ENCODE data around the gene TMEM42. TPM values are rescaled to one million over a fixed set of nuclear protein-coding genes. Genes with fewer than 3 reads are reported as not detected.
"Not testable (repeated sequence)": the region's sequence is repeated elsewhere in the genome, so short reads cannot be mapped to it uniquely, and the experiment has no call there.

The TMEM42 gene
- total and polyA plus RNA-seq, 2 of the 13 experiments (the other 11 are each of a cell fraction or from before 2014, with no cell fraction given), result 5.5 to 24.5 TPM

DNA sequence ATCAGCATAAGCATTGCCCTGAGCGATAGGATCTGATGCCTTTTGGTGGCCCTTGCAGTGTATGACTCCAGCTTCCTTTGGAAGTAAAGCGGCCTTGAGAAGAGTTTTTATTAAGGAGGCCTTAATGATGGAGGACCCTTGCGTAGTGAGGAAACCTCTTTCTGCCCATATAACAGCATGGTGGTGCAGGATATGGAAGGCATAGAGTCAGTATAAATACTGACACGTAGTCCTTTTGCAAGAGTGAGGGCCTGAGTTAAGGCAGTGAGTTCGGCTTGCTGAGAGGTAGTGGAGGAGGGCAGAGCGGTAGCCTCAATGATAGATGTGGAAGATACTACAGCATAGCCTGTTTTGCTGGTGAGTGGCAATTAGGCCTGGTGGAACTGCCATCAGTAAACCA lies 5.0 kb upstream of the TMEM42 start:
- WGBS (ENCODE audit: low lambda C conversion rate), result 98% methylated on average over 6 of the region's 6 CpGs
- POLR2A ChIA-PET, FAIRE-seq: not testable (repeated sequence)

DNA sequence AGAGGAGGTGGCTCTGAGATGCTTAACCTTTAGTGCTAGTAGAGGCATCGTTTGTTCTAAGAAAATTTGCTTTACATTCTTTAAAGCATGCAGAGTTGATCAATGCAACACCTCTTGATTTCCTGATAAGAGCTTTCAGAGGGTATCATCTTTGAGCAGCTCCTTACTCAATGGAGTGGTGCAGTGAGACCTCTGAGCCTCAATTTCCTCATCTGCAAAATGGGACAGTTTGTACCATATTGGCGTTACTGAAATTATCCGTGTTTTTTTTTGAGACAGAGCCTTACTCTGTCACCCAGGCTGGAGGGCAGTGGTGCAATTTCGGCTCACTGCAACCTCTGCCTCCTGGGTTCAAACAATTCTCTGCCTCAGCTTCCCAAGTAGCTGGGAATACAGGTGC lies 1.6 kb upstream of the TMEM42 start:
- Histone ChIP-seq H3K36me3 (replicated peaks in 1 of 2; ENCODE audit: control insufficient read depth in 1 of 2, insufficient read depth in 2 of 2, low read length in 2 of 2) (no peaks in the 10 kb centered on the region), H3K9me3 (ENCODE audit: low read length) (no peaks in the 10 kb centered on the region), H3K4me3 (replicated peaks in 1 of 3; ENCODE audit: insufficient read depth in 1 of 3, low read depth in 2 of 3, low read length in 3 of 3) (no peak overlapping the region), H3K4me1 (ENCODE audit: insufficient read depth, low read length) (peaks cover 9% of the 10 kb centered on the region), H2AFZ (ENCODE audit: low read length) (no peak overlapping the region), H3K79me2 (ENCODE audit: insufficient read depth, low read length) (peaks cover 4% of the 10 kb centered on the region), H3K4me2 (ENCODE audit: low read depth, low read length) (no peak overlapping the region), H3K27me3 (ENCODE audit: control insufficient read depth in 1 of 2, insufficient read depth in 2 of 2, low read length in 2 of 2) (no peaks in the 10 kb centered on the region), H4K20me1 (ENCODE audit: insufficient read depth, low read length) (no peaks in the 10 kb centered on the region), H3K27ac (ENCODE audit: extremely low read length, insufficient read depth, low read length) (no peak overlapping the region), H3K9ac (ENCODE audit: insufficient read depth, low read depth, low read length) (no peak overlapping the region)
- intact Hi-C loops (cut with micrococcal nuclease; ENCODE audit: unreplicated experiment) (no loop called here), in situ Hi-C loops (cut with HindIII; ENCODE audit: extremely low pct_ligation_motif_present, low pct_unique_long_range_greater_than_20kb) (no loop called here)
- no peak for FAIRE-seq
- TF ChIP-seq ZNF629 (CRISPR knock-in tag; conservative IDR thresholded peaks at IDR 0.05) (peak; percentile 81), ATF7 (IDR thresholded peaks at IDR 0.05) (no peak), ATF7 (CRISPR knock-in tag; IDR thresholded peaks at IDR 0.05) (no peak)
- TF ChIP-seq, protein P1, sequence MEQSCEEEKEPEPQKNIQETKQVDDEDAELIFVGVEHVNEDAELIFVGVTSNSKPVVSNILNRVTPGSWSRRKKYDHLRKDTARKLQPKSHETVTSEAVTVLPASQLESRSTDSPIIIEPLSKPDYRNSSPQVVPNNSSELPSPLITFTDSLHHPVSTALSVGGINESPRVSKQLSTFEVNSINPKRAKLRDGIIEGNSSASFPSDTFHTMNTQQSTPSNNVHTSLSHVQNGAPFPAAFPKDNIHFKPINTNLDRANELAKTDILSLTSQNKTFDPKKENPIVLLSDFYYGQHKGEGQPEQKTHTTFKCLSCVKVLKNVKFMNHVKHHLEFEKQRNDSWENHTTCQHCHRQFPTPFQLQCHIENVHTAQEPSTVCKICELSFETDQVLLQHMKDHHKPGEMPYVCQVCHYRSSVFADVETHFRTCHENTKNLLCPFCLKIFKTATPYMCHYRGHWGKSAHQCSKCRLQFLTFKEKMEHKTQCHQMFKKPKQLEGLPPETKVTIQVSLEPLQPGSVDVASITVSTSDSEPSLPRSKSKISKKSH (CRISPR knock-in tag; IDR thresholded peaks at IDR 0.05; ENCODE audit: borderline replicate concordance), result no peak
- TF ChIP-seq, protein P2, sequence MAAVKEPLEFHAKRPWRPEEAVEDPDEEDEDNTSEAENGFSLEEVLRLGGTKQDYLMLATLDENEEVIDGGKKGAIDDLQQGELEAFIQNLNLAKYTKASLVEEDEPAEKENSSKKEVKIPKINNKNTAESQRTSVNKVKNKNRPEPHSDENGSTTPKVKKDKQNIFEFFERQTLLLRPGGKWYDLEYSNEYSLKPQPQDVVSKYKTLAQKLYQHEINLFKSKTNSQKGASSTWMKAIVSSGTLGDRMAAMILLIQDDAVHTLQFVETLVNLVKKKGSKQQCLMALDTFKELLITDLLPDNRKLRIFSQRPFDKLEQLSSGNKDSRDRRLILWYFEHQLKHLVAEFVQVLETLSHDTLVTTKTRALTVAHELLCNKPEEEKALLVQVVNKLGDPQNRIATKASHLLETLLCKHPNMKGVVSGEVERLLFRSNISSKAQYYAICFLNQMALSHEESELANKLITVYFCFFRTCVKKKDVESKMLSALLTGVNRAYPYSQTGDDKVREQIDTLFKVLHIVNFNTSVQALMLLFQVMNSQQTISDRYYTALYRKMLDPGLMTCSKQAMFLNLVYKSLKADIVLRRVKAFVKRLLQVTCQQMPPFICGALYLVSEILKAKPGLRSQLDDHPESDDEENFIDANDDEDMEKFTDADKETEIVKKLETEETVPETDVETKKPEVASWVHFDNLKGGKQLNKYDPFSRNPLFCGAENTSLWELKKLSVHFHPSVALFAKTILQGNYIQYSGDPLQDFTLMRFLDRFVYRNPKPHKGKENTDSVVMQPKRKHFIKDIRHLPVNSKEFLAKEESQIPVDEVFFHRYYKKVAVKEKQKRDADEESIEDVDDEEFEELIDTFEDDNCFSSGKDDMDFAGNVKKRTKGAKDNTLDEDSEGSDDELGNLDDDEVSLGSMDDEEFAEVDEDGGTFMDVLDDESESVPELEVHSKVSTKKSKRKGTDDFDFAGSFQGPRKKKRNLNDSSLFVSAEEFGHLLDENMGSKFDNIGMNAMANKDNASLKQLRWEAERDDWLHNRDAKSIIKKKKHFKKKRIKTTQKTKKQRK (IDR thresholded peaks at IDR 0.05; ENCODE audit: low read length), result no peak
- BruUV-seq (replicated peaks), result no TSS peak
- no peak for ATAC-seq
- DNase-seq (ENCODE audit: low spot score), result no peak
- CTCF ChIA-PET (ENCODE audit: low intra/inter-chr PET ratio, low total read pairs), result no interaction called here
- WGBS (ENCODE audit: low lambda C conversion rate), result 86% methylated on average over 4 of the region's 4 CpGs
- POLR2A ChIA-PET, result no interaction called here

More for the DNA sequence above, 5.0 kb upstream of the TMEM42 start:
- BruUV-seq (replicated peaks); H3K9me3 ChIP-seq (ENCODE audit: low read length); H3K9ac ChIP-seq (ENCODE audit: insufficient read depth, low read depth, low read length); CTCF ChIA-PET (ENCODE audit: low intra/inter-chr PET ratio, low total read pairs); ATAC-seq; H3K4me3 ChIP-seq (replicated peaks in 1 of 3; ENCODE audit: insufficient read depth in 1 of 3, low read depth in 2 of 3, low read length in 3 of 3); intact Hi-C loops (cut with micrococcal nuclease; ENCODE audit: unreplicated experiment); H3K27ac ChIP-seq (ENCODE audit: extremely low read length, insufficient read depth, low read length); H3K27me3 ChIP-seq (ENCODE audit: control insufficient read depth in 1 of 2, insufficient read depth in 2 of 2, low read length in 2 of 2); H3K4me2 ChIP-seq (ENCODE audit: low read depth, low read length); H3K79me2 ChIP-seq (ENCODE audit: insufficient read depth, low read length); H4K20me1 ChIP-seq (ENCODE audit: insufficient read depth, low read length); H3K4me1 ChIP-seq (ENCODE audit: insufficient read depth, low read length); H2AFZ ChIP-seq (ENCODE audit: low read length); H3K36me3 ChIP-seq (replicated peaks in 1 of 2; ENCODE audit: control insufficient read depth in 1 of 2, insufficient read depth in 2 of 2, low read length in 2 of 2); DNase-seq (ENCODE audit: low spot score); in situ Hi-C loops (cut with HindIII; ENCODE audit: extremely low pct_ligation_motif_present, low pct_unique_long_range_greater_than_20kb): not testable (repeated sequence)
